ENCODE data around the gene CLMN. TPM values are rescaled to one million over a fixed set of nuclear protein-coding genes. Genes with fewer than 3 reads are reported as not detected.
"Not testable (repeated sequence)": the region's sequence is repeated elsewhere in the genome, so short reads cannot be mapped to it uniquely, and the experiment has no call there.

CLMN gene
- total and polyA plus RNA-seq, 2 donors: 4.3 to 11.1 TPM

- DNase-seq (ENCODE audit: extremely low spot score): no peak
- WGBS: 43% methylated on average over 2 of the region's 2 CpGs
- Histone ChIP-seq H3K4me1 (ENCODE audit: insufficient read depth) (no peaks in the 10 kb centered on the region), H3K36me3 (ENCODE audit: insufficient read depth) (no peaks in the 10 kb centered on the region), H3K27ac (ENCODE audit: low read depth) (no peak overlapping the region), H3K4me3 (ENCODE audit: low read depth, low read length) (no peak overlapping the region)
Measured at GRCh38 chr14:95184413-95184790, 135.3 kb downstream of the CLMN start.

GRCh38 chr14:95183532-95184412, 135.9 kb downstream of the CLMN start:
- no peak overlapping the region for H3K27ac ChIP-seq (ENCODE audit: low read depth)
- H3K4me1 ChIP-seq (ENCODE audit: insufficient read depth): no peaks in the 10 kb centered on the region
- no peak for DNase-seq (ENCODE audit: extremely low spot score)
- no peaks in the 10 kb centered on the region for H3K36me3 ChIP-seq (ENCODE audit: insufficient read depth)
- H3K4me3 ChIP-seq (ENCODE audit: low read depth, low read length): no peak overlapping the region
- WGBS: 77% methylated on average over 6 of the region's 6 CpGs

GRCh38 chr14:95183082-95183481, 136.6 kb downstream of the CLMN start:
- Histone ChIP-seq H3K4me3 (ENCODE audit: low read depth, low read length) (no peak overlapping the region), H3K27ac (ENCODE audit: low read depth) (no peak overlapping the region), H3K36me3 (ENCODE audit: insufficient read depth) (no peaks in the 10 kb centered on the region), H3K4me1 (ENCODE audit: insufficient read depth) (no peaks in the 10 kb centered on the region)
- 88% methylated on average over 1 of the region's 1 CpG for WGBS
- DNase-seq (ENCODE audit: extremely low spot score): no peak

GRCh38 chr14:95182379-95182778, 137.3 kb downstream of the CLMN start:
- Histone ChIP-seq H3K4me3 (ENCODE audit: low read depth, low read length) (no peak overlapping the region), H3K27ac (ENCODE audit: low read depth) (no peak overlapping the region), H3K4me1 (ENCODE audit: insufficient read depth) (no peaks in the 10 kb centered on the region), H3K36me3 (ENCODE audit: insufficient read depth) (no peaks in the 10 kb centered on the region)
- WGBS: 74% methylated on average over 8 of the region's 8 CpGs
- DNase-seq (ENCODE audit: extremely low spot score): no peak

- H3K4me3 ChIP-seq (ENCODE audit: low read depth, low read length): no peak overlapping the region
- H3K36me3 ChIP-seq (ENCODE audit: insufficient read depth): no peaks in the 10 kb centered on the region
- no peak overlapping the region for H3K27ac ChIP-seq (ENCODE audit: low read depth)
- 90% methylated on average over 8 of the region's 8 CpGs for WGBS
- DNase-seq (ENCODE audit: extremely low spot score): no peak
- no peaks in the 10 kb centered on the region for H3K4me1 ChIP-seq (ENCODE audit: insufficient read depth)
Measured at GRCh38 chr14:95180966-95181741, 138.6 kb downstream of the CLMN start.

- H3K4me1 ChIP-seq (ENCODE audit: insufficient read depth); H3K4me3 ChIP-seq (ENCODE audit: low read depth, low read length); DNase-seq (ENCODE audit: extremely low spot score); H3K27ac ChIP-seq (ENCODE audit: low read depth); H3K36me3 ChIP-seq (ENCODE audit: insufficient read depth): not testable (repeated sequence)
- WGBS: 95% methylated on average over 3 of the region's 3 CpGs
Measured at GRCh38 chr14:95175670-95176069, 144.0 kb downstream of the CLMN start.

GRCh38 chr14:95174184-95174792, 145.4 kb downstream of the CLMN start:
- no peak overlapping the region for H3K4me3 ChIP-seq (ENCODE audit: low read depth, low read length)

GRCh38 chr14:95173518-95173917, 146.2 kb downstream of the CLMN start:
- H3K36me3 ChIP-seq (ENCODE audit: insufficient read depth): no peaks in the 10 kb centered on the region
- H3K4me1 ChIP-seq (ENCODE audit: insufficient read depth): no peaks in the 10 kb centered on the region
- H3K27ac ChIP-seq (ENCODE audit: low read depth): no peak overlapping the region
- DNase-seq (ENCODE audit: extremely low spot score): no peak
- no peak overlapping the region for H3K4me3 ChIP-seq (ENCODE audit: low read depth, low read length)

More at GRCh38 chr14:95174184-95174792, 145.4 kb downstream of the CLMN start:
- 46% methylated on average over 2 of the region's 2 CpGs for WGBS
- H3K4me1 ChIP-seq (ENCODE audit: insufficient read depth): no peaks in the 10 kb centered on the region
- H3K36me3 ChIP-seq (ENCODE audit: insufficient read depth): no peaks in the 10 kb centered on the region
- H3K27ac ChIP-seq (ENCODE audit: low read depth): no peak overlapping the region
- DNase-seq (ENCODE audit: extremely low spot score): no peak

- Histone ChIP-seq H3K4me3 (ENCODE audit: low read depth, low read length) (no peak overlapping the region), H3K27ac (ENCODE audit: low read depth) (no peak overlapping the region), H3K4me1 (ENCODE audit: insufficient read depth) (no peaks in the 10 kb centered on the region), H3K36me3 (ENCODE audit: insufficient read depth) (no peaks in the 10 kb centered on the region)
- no peak for DNase-seq (ENCODE audit: extremely low spot score)
- 93% methylated on average over 2 of the region's 2 CpGs for WGBS
Measured at GRCh38 chr14:95167177-95167576, 152.5 kb downstream of the CLMN start.

GRCh38 chr14:95165517-95165916, 154.2 kb downstream of the CLMN start:
- Histone ChIP-seq H3K27ac (ENCODE audit: low read depth) (no peak overlapping the region), H3K36me3 (ENCODE audit: insufficient read depth) (no peaks in the 10 kb centered on the region), H3K4me1 (ENCODE audit: insufficient read depth) (no peaks in the 10 kb centered on the region), H3K4me3 (ENCODE audit: low read depth, low read length) (no peak overlapping the region)
- no peak for DNase-seq (ENCODE audit: extremely low spot score)
- WGBS: 95% methylated on average over 3 of the region's 3 CpGs

- no peak overlapping the region for H3K4me3 ChIP-seq (ENCODE audit: low read depth, low read length)
- no peak overlapping the region for H3K27ac ChIP-seq (ENCODE audit: low read depth)
- no peak for DNase-seq (ENCODE audit: extremely low spot score)
- H3K36me3 ChIP-seq (ENCODE audit: insufficient read depth): no peaks in the 10 kb centered on the region
- WGBS: 100% methylated on average over 1 of the region's 1 CpG
- H3K4me1 ChIP-seq (ENCODE audit: insufficient read depth): no peaks in the 10 kb centered on the region
Measured at GRCh38 chr14:95164506-95164905, 155.2 kb downstream of the CLMN start.

GRCh38 chr14:95163666-95164065, 156.0 kb downstream of the CLMN start:
- no peaks in the 10 kb centered on the region for H3K4me1 ChIP-seq (ENCODE audit: insufficient read depth)
- no peaks in the 10 kb centered on the region for H3K36me3 ChIP-seq (ENCODE audit: insufficient read depth)
- H3K27ac ChIP-seq (ENCODE audit: low read depth): no peak overlapping the region
- DNase-seq (ENCODE audit: extremely low spot score): no peak
- no peak overlapping the region for H3K4me3 ChIP-seq (ENCODE audit: low read depth, low read length)
- 74% methylated on average over 3 of the region's 3 CpGs for WGBS

- Histone ChIP-seq H3K4me1 (ENCODE audit: insufficient read depth) (no peaks in the 10 kb centered on the region), H3K36me3 (ENCODE audit: insufficient read depth) (no peaks in the 10 kb centered on the region), H3K27ac (ENCODE audit: low read depth) (no peak overlapping the region), H3K4me3 (ENCODE audit: low read depth, low read length) (no peak overlapping the region)
- 82% methylated on average over 2 of the region's 2 CpGs for WGBS
- DNase-seq (ENCODE audit: extremely low spot score): no peak
Measured at GRCh38 chr14:95163132-95163531, 156.6 kb downstream of the CLMN start.

GRCh38 chr14:95162641-95163040, 157.1 kb downstream of the CLMN start:
- Histone ChIP-seq H3K27ac (ENCODE audit: low read depth) (no peak overlapping the region), H3K4me1 (ENCODE audit: insufficient read depth) (no peaks in the 10 kb centered on the region), H3K4me3 (ENCODE audit: low read depth, low read length) (no peak overlapping the region), H3K36me3 (ENCODE audit: insufficient read depth) (no peaks in the 10 kb centered on the region)
- DNase-seq (ENCODE audit: extremely low spot score): no peak
- 72% methylated on average over 2 of the region's 2 CpGs for WGBS

Measured in urinary bladder (tissue), 4 donors.